Adipocyte (in vitro differentiated cells): ENCODE measurements around the gene CDK17.

Experiments used
- DNase-seq: peaks from one replicate; pipeline ENCODE4 v3.0.0-alpha.2; 2015; ENCODE audit warnings: low read depth
- H3K27me3 ChIP-seq: replicated peaks from 2 replicates; pipeline ENCODE4 v1.7.0; 2013; ENCODE audit warnings: mild to moderate bottlenecking, low read length, moderate library complexity; ENCODE audit not compliant: control insufficient read depth, insufficient read depth
- H3K36me3 ChIP-seq: 2 replicates; pipeline ENCODE4 v1.7.0; 2013; ENCODE audit warnings: low read length, mild to moderate bottlenecking, moderate library complexity; ENCODE audit not compliant: control insufficient read depth, insufficient read depth, severe bottlenecking
- H3K4me1 ChIP-seq: 2 replicates; pipeline ENCODE4 v1.7.0; 2013; ENCODE audit warnings: mild to moderate bottlenecking, low read length, moderate library complexity; ENCODE audit not compliant: control insufficient read depth, insufficient read depth
- H3K4me3 ChIP-seq: 2 replicates; pipeline ENCODE4 v1.7.0; 2013; ENCODE audit warnings: mild to moderate bottlenecking, low read length, moderate library complexity
- H3K9ac ChIP-seq: 2 replicates; pipeline ENCODE4 v1.7.0; 2013; ENCODE audit warnings: mild to moderate bottlenecking, low read length, moderate library complexity
- H3K9me3 ChIP-seq: 2 replicates; pipeline ENCODE4 v1.7.0; 2013; ENCODE audit warnings: mild to moderate bottlenecking, low read length, moderate library complexity; ENCODE audit not compliant: control insufficient read depth

Gene CDK17

DNA sequence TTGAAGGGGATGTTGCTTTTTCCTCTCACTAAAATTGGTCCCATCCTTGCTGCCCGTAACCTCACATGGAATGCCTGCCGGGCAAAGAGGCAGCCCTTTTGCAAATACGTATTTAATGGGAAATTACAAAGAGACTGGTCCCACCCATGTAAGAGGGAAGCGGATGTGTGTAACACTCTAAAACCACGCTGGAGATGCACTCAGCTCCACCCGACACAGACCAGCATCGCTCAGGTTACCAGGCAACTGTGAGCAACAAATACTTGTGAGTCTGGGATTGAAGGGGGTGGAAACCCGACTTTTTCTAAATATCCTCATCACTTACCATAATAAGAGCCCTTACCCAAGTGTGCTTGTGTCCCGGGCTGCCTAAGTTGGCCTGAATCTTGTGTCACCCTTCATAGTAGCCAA lies 158.4 kb downstream of the CDK17 start:
- H3K4me1 ChIP-seq: peaks cover 52% of the 10 kb centered on the region
- H3K27me3 ChIP-seq: no peaks in the 10 kb centered on the region
- H3K4me3 ChIP-seq: no peak overlapping the region
- H3K9me3 ChIP-seq: no peaks in the 10 kb centered on the region
- H3K9ac ChIP-seq: no peak overlapping the region
- peaks cover 7% of the 10 kb centered on the region for H3K36me3 ChIP-seq
- no peak for DNase-seq

DNA sequence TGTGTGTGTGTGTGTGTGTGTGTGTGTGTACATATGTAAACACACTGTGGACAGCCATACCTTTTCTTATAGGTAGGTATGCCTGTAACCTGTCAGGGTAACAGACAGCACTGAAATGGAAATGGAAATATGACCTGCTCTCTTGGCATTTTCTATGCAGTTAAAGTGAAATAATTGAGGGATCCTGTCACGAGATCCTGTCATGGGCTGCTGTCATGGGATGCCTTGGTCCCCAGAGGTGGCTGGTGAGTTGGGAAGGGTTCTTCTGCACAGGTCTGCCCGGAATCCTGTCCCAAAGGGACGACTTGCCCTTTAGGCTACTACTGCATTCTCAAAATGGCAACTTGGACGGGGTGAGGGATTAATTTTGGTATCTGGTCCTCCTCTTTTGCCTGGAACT lies 158.8 kb downstream of the CDK17 start:
- Histone ChIP-seq H3K4me1 (peaks cover 56% of the 10 kb centered on the region), H3K36me3 (peaks cover 3% of the 10 kb centered on the region), H3K9me3 (no peaks in the 10 kb centered on the region), H3K4me3 (no peak overlapping the region), H3K9ac (no peak overlapping the region), H3K27me3 (no peaks in the 10 kb centered on the region)
- no peak for DNase-seq

DNA sequence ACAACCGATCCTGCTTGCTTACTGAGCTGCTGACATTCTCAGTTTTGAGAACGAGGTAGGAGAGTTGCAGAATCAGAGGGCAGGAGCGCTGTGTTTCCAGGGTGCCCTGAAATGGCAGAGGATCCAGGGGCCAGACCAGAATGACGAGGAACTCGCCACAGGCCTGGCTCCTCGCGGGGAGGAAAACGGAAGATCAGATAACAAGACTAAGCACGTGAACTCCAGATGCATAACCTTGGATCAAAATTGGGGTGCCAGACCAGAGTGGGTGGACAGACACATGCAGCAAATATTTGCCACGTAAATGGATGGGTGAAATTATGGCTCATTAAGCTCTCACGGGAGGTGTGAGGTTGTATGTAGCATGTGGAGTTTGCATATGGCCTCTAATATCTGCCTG lies 159.6 kb downstream of the CDK17 start:
- DNase-seq: no peak

DNA sequence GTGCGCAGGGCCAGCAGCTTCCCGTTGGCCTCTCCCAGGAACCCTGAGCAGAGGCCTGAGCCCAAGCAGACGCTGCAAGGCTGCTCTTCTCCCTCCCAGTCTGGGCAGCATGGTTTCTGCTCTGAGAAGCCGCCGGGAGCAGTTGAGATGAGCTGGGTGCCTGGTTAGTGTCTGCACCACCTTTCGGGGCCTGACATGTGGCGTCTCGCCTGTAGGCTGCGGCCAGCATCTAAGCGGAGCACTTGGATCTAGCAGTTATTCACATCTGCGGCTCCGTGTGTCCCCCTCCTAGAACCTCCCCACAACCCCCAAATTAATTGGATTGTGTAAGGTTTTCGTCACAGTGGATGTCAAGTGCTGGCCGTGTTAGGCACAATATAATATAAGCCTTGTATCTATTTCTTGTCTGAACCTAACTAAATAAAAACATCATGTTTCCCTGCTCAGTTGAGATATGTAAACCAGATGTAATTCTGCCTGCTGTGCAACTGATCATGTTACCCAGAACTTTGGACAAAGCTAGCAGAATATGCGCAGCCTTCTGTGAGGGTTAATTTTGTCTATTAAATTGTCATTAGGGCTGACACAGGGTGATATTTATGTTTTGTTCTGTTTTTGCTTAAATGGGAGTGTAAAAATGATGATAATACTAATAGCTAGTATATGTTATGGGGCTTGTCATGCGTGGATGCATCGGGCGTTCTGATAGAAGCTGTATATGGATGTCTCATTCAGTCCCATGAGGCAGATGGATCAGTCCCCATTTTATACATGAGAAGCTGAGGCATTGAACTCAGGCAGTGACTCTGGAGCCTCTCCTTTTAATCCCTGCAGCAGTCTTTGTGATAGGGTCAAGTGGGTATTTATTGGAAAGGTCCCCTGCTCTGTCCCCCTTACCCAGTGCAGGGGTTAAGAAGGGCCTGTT lies 160.3 kb downstream of the CDK17 start:
- Histone ChIP-seq H3K36me3 (no peaks in the 10 kb centered on the region), H3K27me3 (no peaks in the 10 kb centered on the region), H3K4me3 (no peak overlapping the region), H3K9me3 (no peaks in the 10 kb centered on the region), H3K9ac (peak overlapping the region; percentile 23), H3K4me1 (peaks cover 67% of the 10 kb centered on the region)
- DNase-seq: peak; percentile 46

More for the DNA sequence above, 159.6 kb downstream of the CDK17 start:
- Histone ChIP-seq H3K4me1 (peaks cover 64% of the 10 kb centered on the region), H3K4me3 (no peak overlapping the region), H3K36me3 (no peaks in the 10 kb centered on the region), H3K9ac (no peak overlapping the region), H3K9me3 (no peaks in the 10 kb centered on the region), H3K27me3 (no peaks in the 10 kb centered on the region)

DNA sequence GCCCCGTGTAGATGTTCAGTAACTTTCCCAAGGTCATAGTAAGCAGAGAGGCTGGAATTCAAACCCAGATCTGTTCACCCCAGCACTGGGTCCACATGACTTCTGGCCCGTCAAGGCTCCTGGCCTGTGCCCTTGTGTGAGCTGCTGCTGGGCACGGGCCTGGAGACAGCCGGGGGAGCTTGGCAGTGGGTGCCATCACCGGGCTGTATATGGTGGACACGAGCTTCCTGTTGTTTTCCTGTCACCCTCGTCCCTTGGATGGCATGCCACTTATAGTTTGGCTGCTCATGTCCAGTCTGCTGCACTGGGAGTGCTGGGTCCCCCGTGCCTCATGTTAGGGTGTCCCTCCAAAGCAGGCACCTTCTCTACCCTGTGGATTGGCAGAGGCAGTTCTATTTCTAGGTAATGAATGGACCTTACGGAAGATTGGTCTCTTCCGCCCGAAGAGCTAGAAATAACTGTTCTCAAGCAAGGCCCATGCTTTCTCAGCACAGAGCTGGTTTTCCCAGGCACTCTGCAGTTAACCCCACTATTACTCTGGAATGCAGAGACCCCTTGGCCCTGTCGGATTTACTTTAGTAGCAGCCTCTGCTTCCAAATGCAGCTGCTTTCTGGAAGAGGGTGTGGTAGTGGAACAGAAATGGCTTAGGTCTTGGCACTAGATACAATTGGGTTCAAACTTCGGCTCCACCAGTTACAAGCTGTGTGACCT lies 161.7 kb downstream of the CDK17 start:
- no peaks in the 10 kb centered on the region for H3K9me3 ChIP-seq
- no peaks in the 10 kb centered on the region for H3K36me3 ChIP-seq
- no peak overlapping the region for H3K4me3 ChIP-seq
- H3K4me1 ChIP-seq: peaks cover 80% of the 10 kb centered on the region
- peak overlapping the region; percentile 4 for H3K9ac ChIP-seq
- no peaks in the 10 kb centered on the region for H3K27me3 ChIP-seq
- DNase-seq: no peak

DNA sequence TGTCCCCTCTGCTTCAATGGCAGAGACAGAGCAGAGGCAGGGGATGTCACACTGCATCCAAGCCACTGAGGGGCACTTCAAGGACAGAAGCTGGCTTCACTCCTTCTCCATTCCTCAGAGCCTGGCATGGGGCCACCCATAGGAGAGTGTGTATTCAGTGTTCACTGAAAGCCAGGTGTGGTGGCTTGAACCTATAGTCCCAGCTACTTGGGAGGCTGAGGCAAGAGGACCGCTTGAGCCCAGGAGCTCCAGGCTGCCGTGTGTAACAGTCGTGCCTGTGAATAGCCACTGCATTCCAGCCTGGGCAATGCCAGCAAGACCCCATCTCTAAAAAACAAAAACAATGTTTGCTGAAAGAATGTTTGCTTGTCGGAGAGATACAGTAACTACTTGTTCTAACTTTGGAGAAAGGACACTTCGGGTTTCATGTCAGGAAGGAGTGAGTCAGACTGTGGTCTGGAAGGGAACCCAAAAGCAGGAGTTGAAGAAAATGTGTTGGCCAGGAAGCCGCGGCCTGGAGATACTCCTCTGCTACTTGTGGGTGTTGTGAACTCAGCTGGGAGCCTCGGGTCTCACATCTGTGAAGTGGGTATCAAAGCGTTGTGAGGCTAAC lies 162.7 kb downstream of the CDK17 start:
- H3K27me3 ChIP-seq: no peaks in the 10 kb centered on the region
- no peaks in the 10 kb centered on the region for H3K36me3 ChIP-seq
- H3K4me1 ChIP-seq: peaks cover 82% of the 10 kb centered on the region
- peak overlapping the region; percentile 26 for H3K4me3 ChIP-seq
- H3K9me3 ChIP-seq: no peaks in the 10 kb centered on the region
- peak; percentile 90 for DNase-seq
- peak overlapping the region; percentile 66 for H3K9ac ChIP-seq

DNA sequence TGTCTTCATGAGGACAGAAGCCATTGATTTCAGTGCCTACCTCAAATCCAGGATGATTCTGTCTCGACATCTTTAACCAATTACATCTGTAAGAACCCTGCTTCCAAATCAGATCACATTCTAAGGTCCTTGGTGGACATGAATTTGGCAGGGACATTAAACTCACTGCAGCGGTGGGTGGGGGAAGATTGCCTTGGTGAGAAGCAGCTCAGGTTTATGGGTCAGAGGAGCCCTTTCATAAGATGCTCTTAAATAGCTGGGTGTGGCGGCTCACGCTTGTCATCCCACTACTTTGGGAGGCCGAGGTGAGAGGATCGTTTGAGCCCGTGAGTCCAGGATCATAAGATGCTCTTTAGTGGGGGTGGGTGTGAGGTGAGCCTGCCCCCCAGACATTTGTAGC lies 163.2 kb downstream of the CDK17 start:
- H3K9ac ChIP-seq: peak overlapping the region; percentile 66
- no peaks in the 10 kb centered on the region for H3K36me3 ChIP-seq
- no peak overlapping the region for H3K4me3 ChIP-seq
- peak; percentile 25 for DNase-seq
- H3K4me1 ChIP-seq: peaks cover 77% of the 10 kb centered on the region
- H3K27me3 ChIP-seq: no peaks in the 10 kb centered on the region
- no peaks in the 10 kb centered on the region for H3K9me3 ChIP-seq

DNA sequence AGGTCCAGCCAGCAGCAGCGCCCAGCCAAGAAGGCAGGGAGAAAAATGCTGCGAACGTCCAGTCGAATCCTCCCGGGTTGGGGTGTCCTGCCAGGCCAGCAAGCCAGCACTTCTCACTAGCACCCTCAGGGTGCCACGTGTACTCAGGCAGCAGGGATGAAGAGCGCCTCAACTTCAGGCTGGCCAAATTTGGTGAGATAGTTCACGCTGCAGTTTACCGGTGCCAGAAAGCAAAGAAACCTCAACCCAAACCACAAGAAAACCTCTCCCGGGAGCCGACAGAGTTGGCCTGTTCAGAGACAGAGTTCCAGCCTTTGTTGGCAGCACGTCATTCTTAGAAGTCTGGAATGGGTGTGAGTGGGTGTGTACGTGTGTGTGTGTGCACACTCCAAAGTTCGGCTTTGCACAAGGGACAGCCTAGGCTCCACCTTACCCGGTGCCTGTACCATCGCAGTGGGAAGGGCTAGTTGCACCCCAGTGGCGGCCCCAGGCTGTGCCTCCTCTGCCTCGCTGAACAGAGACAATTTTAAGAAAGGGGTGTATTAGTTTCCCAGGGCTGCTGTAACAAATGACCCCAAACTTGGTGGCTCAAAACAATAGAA lies 163.9 kb downstream of the CDK17 start:
- DNase-seq: no peak
- H3K4me1 ChIP-seq: peaks cover 71% of the 10 kb centered on the region
- no peaks in the 10 kb centered on the region for H3K27me3 ChIP-seq
- H3K9ac ChIP-seq: peak overlapping the region; percentile 66
- H3K9me3 ChIP-seq: no peaks in the 10 kb centered on the region
- no peak overlapping the region for H3K4me3 ChIP-seq
- no peaks in the 10 kb centered on the region for H3K36me3 ChIP-seq

DNA sequence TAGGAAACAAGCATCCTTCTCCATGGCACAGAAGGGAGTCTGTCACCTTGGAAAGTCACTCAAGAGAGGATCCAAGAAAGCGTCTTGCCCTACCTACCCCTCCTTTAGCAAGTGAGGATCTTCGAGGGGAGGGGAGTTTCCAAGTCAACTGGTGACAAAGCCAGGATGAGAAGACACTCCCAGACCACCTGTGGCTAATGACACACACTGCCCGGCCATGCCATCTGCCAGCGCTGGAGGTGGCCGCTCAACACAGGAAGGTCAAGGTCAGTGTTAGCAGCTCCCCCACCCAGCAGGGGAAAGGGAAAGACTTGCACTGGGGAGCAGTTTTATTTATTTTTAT lies 164.8 kb downstream of the CDK17 start:
- peaks cover 69% of the 10 kb centered on the region for H3K4me1 ChIP-seq
- no peaks in the 10 kb centered on the region for H3K9me3 ChIP-seq
- no peak overlapping the region for H3K9ac ChIP-seq
- no peaks in the 10 kb centered on the region for H3K27me3 ChIP-seq
- no peak overlapping the region for H3K4me3 ChIP-seq
- no peaks in the 10 kb centered on the region for H3K36me3 ChIP-seq
- DNase-seq: no peak

DNA sequence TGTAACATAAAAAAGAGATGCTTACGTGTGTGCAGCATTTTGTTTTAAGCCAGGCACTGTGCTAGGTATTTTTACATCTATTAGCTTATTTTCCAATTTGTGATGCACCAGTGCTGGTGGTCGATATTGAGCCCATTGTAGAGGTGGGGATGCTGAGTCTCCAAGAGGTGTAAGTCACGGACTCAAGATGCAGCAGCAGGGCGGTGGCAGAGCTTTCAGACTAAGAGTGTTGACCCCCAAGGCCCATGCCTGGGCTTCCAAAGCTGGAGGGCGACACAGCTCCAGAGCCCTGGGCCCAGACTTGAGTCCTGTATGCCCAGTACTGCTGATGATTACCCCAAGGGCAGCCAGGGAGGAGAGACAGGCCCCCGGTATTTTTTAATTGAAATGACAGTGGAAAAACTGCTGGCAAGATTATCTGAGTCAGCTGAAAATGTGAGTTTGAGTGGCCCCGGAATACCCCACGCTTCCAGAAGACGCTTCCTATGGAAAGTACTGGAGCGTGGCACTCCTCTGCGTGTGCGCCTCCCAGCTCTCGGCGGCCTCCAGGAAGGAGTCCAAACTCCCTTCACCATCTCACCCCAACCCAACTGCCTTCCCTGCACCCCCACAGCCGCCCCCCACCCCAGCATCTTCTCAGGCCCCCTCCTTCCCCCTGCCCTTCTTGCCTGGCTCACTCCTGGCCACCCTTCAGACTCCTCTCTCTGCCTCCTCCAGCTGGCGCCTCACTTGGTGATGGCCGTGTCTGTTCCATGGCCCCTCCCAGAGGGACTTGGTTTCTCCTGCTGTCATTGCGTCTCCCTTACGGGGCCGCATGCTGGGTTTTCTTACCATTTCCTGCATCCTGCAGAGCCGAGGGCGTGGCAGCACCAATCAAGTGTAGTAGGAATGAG lies 165.4 kb downstream of the CDK17 start:
- DNase-seq: no peak
- Histone ChIP-seq H3K27me3 (no peaks in the 10 kb centered on the region), H3K4me1 (peaks cover 63% of the 10 kb centered on the region), H3K9me3 (no peaks in the 10 kb centered on the region), H3K36me3 (no peaks in the 10 kb centered on the region), H3K4me3 (no peak overlapping the region), H3K9ac (peak overlapping the region; percentile 50)
